ENCODE data around the gene IGSF21. TPM values are rescaled to one million over a fixed set of nuclear protein-coding genes. Genes with fewer than 3 reads are reported as not detected.

Gene IGSF21
- total RNA-seq, 1 donor from 2014 or later: not detected

GRCh38 chr1:18246543-18246942 lies 138.9 kb downstream of the IGSF21 start:
- Mint-ChIP-seq H3K4me1 (no peaks in the 10 kb centered on the region), H3K9me3 (peaks cover 9% of the 10 kb centered on the region)

DNA sequence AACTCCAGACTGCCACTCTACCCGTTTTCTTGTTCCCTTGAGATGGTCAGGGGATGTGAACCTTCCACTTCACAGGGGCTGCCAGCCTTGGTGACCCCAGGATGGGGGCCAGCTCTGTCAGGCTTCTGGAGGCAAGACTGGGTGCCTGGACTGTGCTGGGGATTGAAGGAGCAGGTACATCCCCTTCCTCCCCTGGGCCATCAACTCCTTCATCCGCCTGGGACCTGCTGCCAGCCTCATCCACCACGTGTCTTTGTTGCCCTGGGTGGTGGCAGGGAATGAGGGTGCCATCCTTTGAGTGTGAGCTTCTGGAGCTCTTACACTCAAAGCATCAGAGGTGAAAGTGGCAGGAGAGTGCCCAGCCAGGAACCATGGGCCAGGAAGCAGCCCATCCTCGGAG lies 139.6 kb downstream of the IGSF21 start:
- no peak for DNase-seq (ENCODE audit: low spot score in 2 of 2, unreplicated experiment in 2 of 2)
- H3K9me3 Mint-ChIP-seq: peaks cover 10% of the 10 kb centered on the region
- no peaks in the 10 kb centered on the region for H3K36me3 Mint-ChIP-seq
- no peak overlapping the region for H3K4me3 Mint-ChIP-seq
- no peak overlapping the region for H3K27ac Mint-ChIP-seq
- H3K27me3 Mint-ChIP-seq (ENCODE audit: low read depth): peaks cover 52% of the 10 kb centered on the region
- H3K4me1 Mint-ChIP-seq: no peaks in the 10 kb centered on the region
- TF ChIP-seq CTCF (IDR thresholded peaks at IDR 0.05; ENCODE audit: unreplicated experiment): no peak

More at GRCh38 chr1:18246543-18246942, 138.9 kb downstream of the IGSF21 start:
- H3K36me3 Mint-ChIP-seq: no peaks in the 10 kb centered on the region
- peaks cover 57% of the 10 kb centered on the region for H3K27me3 Mint-ChIP-seq (ENCODE audit: low read depth)
- no peak for TF ChIP-seq CTCF (IDR thresholded peaks at IDR 0.05; ENCODE audit: unreplicated experiment)
- H3K4me3 Mint-ChIP-seq: no peak overlapping the region
- H3K27ac Mint-ChIP-seq: no peak overlapping the region
- DNase-seq (ENCODE audit: low spot score in 2 of 2, unreplicated experiment in 2 of 2): no peak

DNA sequence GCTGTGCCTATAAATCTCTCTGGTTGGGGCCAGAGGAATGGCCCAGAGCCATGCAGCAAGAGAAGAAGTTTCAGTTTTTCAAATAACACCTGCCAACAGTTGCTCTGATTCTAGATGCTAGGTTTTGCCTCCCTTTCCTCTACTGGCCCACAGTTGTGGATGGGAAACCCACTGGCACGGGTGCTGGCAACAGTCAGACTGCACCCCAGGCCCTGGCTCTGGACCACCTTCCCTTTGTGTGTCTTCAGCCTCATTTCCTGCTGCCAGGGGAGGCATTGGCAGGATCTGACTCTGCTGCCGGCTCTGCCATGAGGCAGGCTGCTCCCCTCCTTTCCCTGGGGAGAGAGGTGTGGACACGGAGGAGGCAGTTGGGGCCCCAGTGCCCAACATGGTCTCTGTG lies 142.0 kb downstream of the IGSF21 start:
- Mint-ChIP-seq H3K9me3 (peaks cover 10% of the 10 kb centered on the region), H3K27me3 (ENCODE audit: low read depth) (peaks cover 44% of the 10 kb centered on the region), H3K27ac (no peak overlapping the region), H3K4me1 (no peaks in the 10 kb centered on the region), H3K4me3 (no peak overlapping the region), H3K36me3 (no peaks in the 10 kb centered on the region)
- DNase-seq (ENCODE audit: low spot score in 2 of 2, unreplicated experiment in 2 of 2): no peak
- no peak for TF ChIP-seq CTCF (IDR thresholded peaks at IDR 0.05; ENCODE audit: unreplicated experiment)

GRCh38 chr1:18253093-18253492 lies 145.5 kb downstream of the IGSF21 start:
- Mint-ChIP-seq H3K27me3 (ENCODE audit: low read depth) (peaks cover 39% of the 10 kb centered on the region), H3K4me3 (no peak overlapping the region)

GRCh38 chr1:18256282-18257235 lies 149.0 kb downstream of the IGSF21 start:
- H3K27me3 Mint-ChIP-seq (ENCODE audit: low read depth): peaks cover 35% of the 10 kb centered on the region
- no peak overlapping the region for H3K4me3 Mint-ChIP-seq
- peak; percentile 72 to 86 for DNase-seq (ENCODE audit: low spot score in 2 of 2, unreplicated experiment in 2 of 2)
- TF ChIP-seq CTCF (IDR thresholded peaks at IDR 0.05; ENCODE audit: unreplicated experiment): no peak
- no peak overlapping the region for H3K27ac Mint-ChIP-seq
- peaks cover under 1% of the 10 kb centered on the region for H3K9me3 Mint-ChIP-seq
- H3K36me3 Mint-ChIP-seq: no peaks in the 10 kb centered on the region
- no peaks in the 10 kb centered on the region for H3K4me1 Mint-ChIP-seq

More at GRCh38 chr1:18253093-18253492, 145.5 kb downstream of the IGSF21 start:
- Mint-ChIP-seq H3K27ac (no peak overlapping the region), H3K4me1 (no peaks in the 10 kb centered on the region), H3K36me3 (no peaks in the 10 kb centered on the region), H3K9me3 (peaks cover 10% of the 10 kb centered on the region)
- DNase-seq (ENCODE audit: low spot score in 2 of 2, unreplicated experiment in 2 of 2): no peak
- TF ChIP-seq CTCF (IDR thresholded peaks at IDR 0.05; ENCODE audit: unreplicated experiment): no peak
